Measurements from ENCODE around the gene CREB3L1. TPM values are rescaled to one million over a fixed set of nuclear protein-coding genes. Genes with fewer than 3 reads are reported as not detected.

Gene CREB3L1
- total RNA-seq (2021; fragmentation: NEBNext Ultra II Directional; extraction: Animal tissue kit (Norgen Biotek cat#: 25700)) = 100 to 1,000 TPM; 282 to 328 (median 310) TPM
- long read RNA-seq, partial matches to known transcripts = 5 of 14 reads
- long read RNA-seq, other reads (novel, unspliced or antisense) = 6 of 14 reads

- peaks cover 75% of the 10 kb centered on the region for H3K4me1 Mint-ChIP-seq (ENCODE audit: low read depth)
- peaks cover 25% of the 10 kb centered on the region for H3K36me3 Mint-ChIP-seq (ENCODE audit: low read depth)
- peaks cover 2% of the 10 kb centered on the region; the same call in 1 of the 2 replicates for H3K27me3 Mint-ChIP-seq (ENCODE audit: insufficient read depth)
- H3K27ac Mint-ChIP-seq = peak within 1 kb of the TSS; percentile 91
- TF ChIP-seq CTCF (IDR thresholded peaks at IDR 0.05) = no peak
- DNase-seq = no peak
- peak within 1 kb of the TSS; percentile 96 for H3K4me3 Mint-ChIP-seq
- no peaks in the 10 kb centered on the region for H3K9me3 Mint-ChIP-seq
Measured at GRCh38 chr11:46277622-46278386, at the start of gene CREB3L1. TSS of gene CREB3L1 (plus strand) at chr11:46277662. CDS start at chr11:46278112, 450 bp downstream.

GRCh38 chr11:46229230-46229629 is 48.2 kb upstream of the CREB3L1 start:
- H3K4me3 Mint-ChIP-seq = no peak overlapping the region
- no peak overlapping the region for H3K27ac Mint-ChIP-seq
- H3K4me1 Mint-ChIP-seq (ENCODE audit: low read depth) = no peaks in the 10 kb centered on the region
- H3K36me3 Mint-ChIP-seq (ENCODE audit: low read depth) = 0 out of 2 replicates have a peak, but pooled peaks cover 6% of the 10 kb centered on the region
- no peak for DNase-seq
- peaks cover 8% of the 10 kb centered on the region; the same call in 1 of the 2 replicates for H3K27me3 Mint-ChIP-seq (ENCODE audit: insufficient read depth)
- no peaks in the 10 kb centered on the region for H3K9me3 Mint-ChIP-seq
- TF ChIP-seq CTCF (IDR thresholded peaks at IDR 0.05) = no peak

GRCh38 chr11:46234311-46234710 is 43.2 kb upstream of the CREB3L1 start:
- DNase-seq = no peak
- H3K4me3 Mint-ChIP-seq = no peak overlapping the region
- H3K9me3 Mint-ChIP-seq = peaks cover 3% of the 10 kb centered on the region; the same call in 1 of the 2 replicates
- 0 out of 2 replicates have a peak, but pooled peaks cover 6% of the 10 kb centered on the region for H3K36me3 Mint-ChIP-seq (ENCODE audit: low read depth)
- no peaks in the 10 kb centered on the region for H3K27me3 Mint-ChIP-seq (ENCODE audit: insufficient read depth)
- H3K27ac Mint-ChIP-seq = no peak overlapping the region
- no peak for TF ChIP-seq CTCF (IDR thresholded peaks at IDR 0.05)
- peaks cover 25% of the 10 kb centered on the region for H3K4me1 Mint-ChIP-seq (ENCODE audit: low read depth)

- Mint-ChIP-seq H3K27ac (peak overlapping the region; percentile 93), H3K9me3 (peaks cover 3% of the 10 kb centered on the region; the same call in 1 of the 2 replicates), H3K36me3 (ENCODE audit: low read depth) (0 out of 2 replicates have a peak, but pooled peaks cover 6% of the 10 kb centered on the region), H3K4me1 (ENCODE audit: low read depth) (peaks cover 38% of the 10 kb centered on the region), H3K27me3 (ENCODE audit: insufficient read depth) (no peaks in the 10 kb centered on the region), H3K4me3 (no peak overlapping the region; the same call in 1 of the 2 replicates)
- TF ChIP-seq CTCF (IDR thresholded peaks at IDR 0.05) = peak; percentile 14; the same call in 1 of the 2 replicates
- DNase-seq = no peak
Measured at GRCh38 chr11:46235777-46236688, 41.4 kb upstream of the CREB3L1 start.

- no peak for DNase-seq
- TF ChIP-seq CTCF (IDR thresholded peaks at IDR 0.05) = no peak
- peaks cover 3% of the 10 kb centered on the region; the same call in 1 of the 2 replicates for H3K9me3 Mint-ChIP-seq
- 0 out of 2 replicates have a peak, but pooled peaks cover 6% of the 10 kb centered on the region for H3K36me3 Mint-ChIP-seq (ENCODE audit: low read depth)
- H3K4me1 Mint-ChIP-seq (ENCODE audit: low read depth) = peaks cover 45% of the 10 kb centered on the region
- H3K27ac Mint-ChIP-seq = peak overlapping the region; percentile 93
- no peaks in the 10 kb centered on the region for H3K27me3 Mint-ChIP-seq (ENCODE audit: insufficient read depth)
- H3K4me3 Mint-ChIP-seq = peak overlapping the region; percentile 88
Measured at GRCh38 chr11:46236918-46237247, 40.6 kb upstream of the CREB3L1 start.

All from HFFc6 (cell line).